Islet of Langerhans (tissue), 1 donor: ENCODE results near the gene AHDC1.
"Not testable (repeated sequence)": the region's sequence is repeated elsewhere in the genome, so short reads cannot be mapped to it uniquely, and the experiment has no call there.

Source experiments
- FAIRE-seq: peaks from one replicate; lab custom pipeline; 2011; peaks lifted over from hg19 to GRCh38; lab: Jason Lieb, UNC

The AHDC1 gene

DNA sequence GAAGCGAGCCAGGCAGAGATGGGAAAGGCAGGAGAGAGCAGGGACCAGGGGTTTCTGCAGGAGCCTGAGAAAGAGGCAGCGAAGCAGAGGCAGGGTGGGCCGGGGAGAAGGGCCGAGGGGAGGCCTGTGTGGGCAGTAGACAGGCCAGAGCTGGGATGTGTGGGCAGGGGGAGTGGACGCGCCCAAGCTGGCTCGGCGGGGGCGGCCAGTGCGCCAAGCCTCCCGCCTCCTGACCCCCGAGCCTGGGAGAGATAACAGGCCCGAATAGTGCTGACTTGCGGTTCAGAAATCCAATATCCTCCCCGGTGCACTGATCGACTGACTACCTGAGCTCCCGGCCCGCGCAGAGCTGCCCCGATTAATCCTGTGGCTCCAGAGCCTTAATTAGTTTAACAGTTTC lies 41.9 kb downstream of the AHDC1 start:
- no peak for FAIRE-seq

DNA sequence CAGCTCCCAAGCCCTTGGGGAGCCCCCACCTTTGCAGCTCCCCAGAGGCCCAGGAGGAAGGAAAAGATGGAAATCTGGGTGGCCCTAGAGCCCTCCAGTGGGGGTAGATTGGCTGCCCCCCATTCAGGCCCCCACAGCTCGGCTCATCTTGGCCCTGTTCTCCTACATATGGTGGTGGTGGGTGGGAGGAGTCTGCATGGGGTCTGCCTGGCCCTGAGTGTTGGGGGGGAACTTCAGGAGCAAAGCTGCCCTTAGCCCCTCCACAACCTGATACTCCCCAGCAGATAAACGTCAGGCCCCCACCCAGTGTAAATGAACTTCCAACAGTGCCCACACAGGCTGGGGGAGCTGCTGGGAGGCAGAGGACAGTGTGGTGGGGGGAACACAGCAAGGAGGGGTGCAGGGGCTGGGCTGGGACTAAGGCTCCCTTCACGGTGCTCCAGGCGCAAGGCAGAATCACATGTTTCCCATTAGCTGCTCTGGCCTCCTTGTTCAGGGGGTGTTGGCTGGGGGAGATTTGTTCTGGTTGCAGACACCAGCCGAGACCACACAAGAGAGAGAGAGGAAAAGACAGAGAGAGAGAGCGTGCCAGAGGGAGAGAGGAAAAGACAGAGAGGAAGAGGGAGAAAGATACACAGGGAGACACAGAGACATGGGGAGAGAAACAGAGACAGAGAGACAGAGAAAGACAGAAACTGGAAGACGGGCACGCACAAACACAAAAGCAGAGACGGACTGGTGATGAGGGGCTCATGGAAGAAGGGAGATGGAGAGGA lies 42.6 kb downstream of the AHDC1 start:
- FAIRE-seq, result no peak

DNA sequence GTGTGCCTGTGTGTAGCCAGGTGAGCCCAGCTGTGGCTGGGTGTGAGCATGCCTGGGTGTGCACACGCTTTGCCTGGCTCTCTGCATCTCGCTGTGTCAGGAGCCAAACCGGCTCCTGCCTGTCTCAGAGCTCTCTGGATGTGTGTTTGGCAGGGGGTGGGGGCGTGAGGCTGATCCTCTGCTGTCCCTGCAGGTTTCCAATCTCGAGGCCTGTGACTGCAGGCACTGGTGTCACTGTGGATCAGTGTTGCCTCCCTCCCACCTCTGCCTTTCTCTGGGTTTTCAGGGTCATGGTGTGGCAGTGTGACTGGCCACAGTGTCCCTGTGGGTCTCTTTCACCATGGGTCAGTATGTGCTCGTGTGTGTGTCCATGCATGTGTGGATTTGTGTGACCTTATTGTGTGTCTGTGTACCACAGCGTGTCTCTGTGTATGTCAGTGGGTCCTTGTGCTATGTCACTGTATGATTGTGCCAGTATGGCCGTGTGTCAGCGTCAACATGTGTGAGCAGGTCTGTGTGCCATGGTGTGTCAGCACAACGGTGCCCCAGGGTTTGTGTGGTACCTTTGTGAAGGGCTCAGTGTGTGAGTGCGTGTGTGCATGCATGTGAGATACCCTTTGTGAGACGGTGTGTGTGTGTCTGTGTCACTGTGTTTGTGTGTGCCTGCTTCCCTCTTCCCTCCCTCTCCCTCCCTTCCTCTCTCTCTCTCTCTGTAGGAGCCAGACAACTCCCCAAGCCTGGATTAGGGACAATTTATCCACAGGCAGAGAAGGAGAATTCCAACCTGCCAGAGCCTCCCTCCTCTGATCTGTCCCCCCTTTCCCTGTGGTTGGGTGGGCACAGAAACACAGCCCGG lies 43.4 kb downstream of the AHDC1 start:
- no peak for FAIRE-seq

DNA sequence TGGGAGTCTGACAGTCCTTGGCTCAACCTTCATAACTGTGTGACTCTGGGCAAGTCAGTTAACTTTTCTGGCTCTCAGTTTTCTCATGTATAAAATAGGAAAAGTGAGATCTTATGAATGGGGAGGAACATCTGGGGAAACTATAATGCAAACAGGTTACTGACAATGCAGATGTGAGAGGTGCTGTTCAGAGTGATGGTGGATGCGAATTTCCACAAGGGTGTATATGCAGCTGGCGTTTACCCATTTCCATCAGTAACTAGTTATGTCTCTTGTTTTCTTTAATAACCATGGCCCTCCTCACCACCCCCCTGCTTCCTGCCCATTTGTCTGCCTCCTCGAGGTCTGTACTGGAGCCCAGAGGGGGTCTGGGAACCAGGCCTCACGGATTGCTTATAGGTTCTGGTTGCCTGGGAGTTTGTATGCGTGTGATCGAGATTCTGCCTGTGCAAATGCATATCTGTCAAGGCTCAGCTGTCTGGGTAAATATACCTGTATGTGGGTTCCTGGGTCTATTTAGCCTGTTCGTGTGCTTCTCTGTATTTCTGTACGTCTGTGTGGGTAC lies 44.4 kb downstream of the AHDC1 start:
- FAIRE-seq, result no peak

DNA sequence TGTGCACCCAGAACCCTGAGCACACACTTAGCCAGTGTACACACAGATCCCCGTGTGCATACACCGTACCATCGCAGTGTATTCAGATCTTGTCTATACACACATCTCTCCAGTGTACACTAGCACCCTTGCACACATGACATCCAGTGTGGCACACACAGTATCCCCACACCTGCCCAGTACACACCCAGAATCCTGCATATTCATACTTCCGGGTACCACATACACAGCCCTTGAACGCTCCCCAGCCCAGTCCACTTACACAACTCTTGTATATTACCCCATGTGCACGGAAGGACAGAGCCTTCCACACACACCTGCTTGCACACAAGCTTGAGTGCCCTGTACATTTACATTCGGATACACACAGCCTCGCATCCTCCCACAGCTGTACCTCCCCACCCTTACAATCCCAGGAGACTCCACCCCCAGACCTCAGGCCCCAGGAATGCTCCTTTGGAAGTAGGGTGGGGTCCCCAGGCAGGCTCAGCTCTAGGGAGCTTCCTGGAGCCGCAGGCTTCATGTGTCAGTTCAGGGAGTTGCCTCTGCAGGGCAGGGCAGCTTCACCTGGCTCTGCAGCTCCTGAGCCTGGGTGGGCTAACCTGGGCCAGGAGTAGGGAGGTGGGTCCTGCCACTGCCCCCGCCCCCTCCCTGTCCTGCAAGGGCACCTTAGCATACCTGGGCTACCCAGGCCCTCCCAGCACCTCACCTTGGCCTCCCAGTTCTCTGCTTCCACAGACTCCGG lies 46.2 kb downstream of the AHDC1 start:
- no peak for FAIRE-seq

DNA sequence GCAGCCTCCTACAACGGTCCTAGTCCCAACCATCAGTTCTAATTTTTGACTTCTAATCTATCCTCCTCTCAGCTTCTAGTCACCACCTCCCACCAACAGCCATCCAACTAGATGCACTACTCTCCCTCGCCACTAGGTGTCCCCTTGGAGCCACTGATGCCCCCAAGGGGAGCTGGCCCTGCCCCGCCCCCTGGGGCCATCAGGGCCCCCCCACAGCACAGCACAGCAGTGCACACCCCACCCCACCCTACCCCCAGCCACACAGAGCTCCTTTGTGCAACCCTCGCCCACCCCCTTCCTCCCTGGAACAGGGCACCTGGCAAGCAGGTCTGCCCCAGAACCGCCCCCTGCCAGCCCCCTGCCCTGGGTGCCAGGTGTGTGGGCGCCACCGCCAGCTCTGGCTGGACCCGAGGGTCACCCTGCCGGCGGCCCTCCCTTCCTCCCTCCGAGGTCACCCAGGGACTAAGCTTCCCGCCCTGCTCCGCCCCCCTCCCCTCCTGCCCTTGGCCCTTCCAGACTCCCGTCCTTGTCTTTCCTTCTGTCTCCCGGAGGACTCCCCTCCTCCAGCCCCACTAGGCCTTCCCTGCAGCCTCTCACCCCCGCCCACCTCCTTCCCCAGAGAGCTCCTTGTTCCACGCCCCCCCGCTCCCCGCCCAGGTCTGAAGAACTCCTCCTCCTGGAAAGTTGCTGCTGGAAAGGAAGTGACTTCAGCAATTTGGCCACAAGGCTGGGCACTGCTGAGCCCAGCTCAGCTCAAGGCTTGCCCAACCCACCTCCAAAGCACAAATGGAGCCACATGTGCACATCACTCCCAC lies 47.0 kb downstream of the AHDC1 start:
- FAIRE-seq, result no peak

DNA sequence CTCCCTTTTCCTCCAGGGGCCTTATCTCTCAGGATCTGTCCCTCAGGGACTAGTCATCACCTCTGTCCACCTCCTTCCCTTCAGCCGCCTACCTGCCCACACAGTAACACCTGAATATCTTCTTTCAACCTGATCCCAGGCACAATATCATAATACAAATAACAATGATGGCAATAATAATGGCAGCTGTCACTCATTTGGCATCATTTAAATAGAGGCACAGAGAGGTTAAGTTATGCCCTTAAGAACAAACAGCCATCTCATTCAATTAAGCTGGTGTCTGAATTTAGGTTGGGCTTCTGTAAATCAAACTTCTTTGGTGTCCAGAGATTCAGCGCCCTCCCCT lies 47.5 kb downstream of the AHDC1 start:
- no peak for FAIRE-seq

DNA sequence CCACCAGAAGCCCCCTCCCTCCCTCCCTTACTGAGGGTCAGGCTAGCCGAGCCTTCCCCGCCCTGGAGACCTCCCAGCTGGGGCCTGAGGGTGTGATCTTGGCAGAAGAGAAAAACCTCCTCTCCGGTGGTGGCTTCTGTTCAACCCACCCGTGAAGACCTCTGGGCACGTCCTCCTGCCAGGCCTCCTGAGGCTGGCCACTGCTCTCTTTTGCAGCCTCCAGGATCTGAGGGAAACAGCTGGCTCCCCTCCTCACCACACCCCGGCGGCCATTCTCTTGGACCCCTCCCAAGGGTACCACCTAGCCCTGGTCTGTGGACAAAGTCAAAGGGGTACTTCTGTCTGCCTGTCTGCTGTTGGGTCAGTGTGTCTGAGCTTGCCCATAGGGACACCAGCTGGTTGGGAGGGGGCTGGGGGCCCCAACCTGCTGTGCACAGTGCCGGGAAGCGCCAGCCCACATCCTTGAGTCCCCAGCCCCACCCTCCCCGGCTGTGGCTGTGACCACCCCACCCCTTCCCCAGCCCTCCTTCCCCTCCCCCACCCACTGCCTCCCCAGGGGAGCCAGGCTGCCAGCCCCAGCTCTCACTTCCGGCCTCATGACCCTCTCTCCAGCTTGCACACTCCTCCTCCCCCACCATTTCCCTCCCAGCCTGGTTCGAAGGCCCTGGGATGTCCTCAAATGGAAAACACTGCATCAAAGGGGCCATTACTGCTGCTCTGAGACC lies 48.1 kb downstream of the AHDC1 start:
- no peak for FAIRE-seq

DNA sequence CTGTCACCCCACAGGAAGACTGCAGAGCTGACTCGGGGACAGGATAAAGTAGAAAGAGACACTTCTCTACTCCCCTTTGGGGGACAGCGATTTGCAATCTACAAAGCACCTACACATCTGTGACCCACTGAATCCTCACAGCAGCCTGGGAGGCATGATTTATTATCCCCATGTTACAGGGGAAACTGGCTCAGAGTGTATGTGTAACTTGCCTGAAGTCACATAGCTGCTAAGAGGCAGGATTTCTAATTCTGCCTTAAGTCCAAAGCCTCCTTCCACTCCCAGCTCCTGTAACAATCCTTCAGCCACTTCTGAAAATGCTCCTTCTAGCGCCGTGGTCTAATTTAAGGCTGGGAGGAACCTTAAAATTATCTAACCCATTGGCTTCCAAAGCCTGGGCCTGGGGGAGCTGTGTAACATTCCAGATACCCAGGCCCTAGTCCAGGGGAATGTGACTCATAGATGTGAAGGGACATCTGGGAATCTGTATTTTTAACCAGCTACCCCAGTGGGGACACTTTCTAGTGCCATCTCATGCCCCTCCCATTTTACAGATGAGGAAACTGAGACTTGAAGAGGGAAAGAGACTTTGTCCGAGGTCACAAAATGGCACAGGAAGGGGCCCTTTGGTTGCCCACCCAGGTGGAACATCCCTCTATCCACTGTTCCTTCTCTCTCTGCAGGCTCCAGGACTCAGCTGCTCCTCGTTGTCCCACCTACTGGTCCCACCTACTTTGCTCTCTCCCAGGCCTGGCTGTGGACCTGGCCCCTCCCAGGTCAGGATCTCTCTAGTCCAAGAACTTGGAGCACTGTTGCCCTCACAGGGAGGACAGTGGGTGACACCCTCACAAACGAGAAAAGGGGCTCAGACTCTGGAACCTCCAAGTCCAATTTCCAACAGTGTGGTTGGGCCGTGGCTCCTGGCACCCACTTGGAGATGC lies 48.9 kb downstream of the AHDC1 start:
- no peak for FAIRE-seq

DNA sequence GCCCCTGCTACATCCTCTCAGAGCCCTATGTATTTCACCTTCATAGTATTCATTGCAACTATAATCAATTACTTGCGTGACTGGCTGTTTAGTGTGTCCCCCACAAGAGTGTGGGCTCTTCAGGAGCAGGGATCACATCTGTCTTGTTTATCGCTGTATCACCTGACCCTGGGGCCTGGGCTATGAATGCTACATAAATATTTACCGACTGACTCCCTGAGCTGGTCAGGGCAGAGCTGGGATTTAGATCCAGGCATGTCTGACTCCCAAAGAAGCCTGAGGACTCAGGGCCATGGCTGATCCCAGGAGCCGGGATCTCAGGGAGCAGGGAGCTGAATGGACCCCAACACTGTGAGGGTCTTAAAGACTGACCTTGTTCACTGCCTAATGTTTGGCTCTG lies 49.7 kb downstream of the AHDC1 start:
- FAIRE-seq, result no peak

DNA sequence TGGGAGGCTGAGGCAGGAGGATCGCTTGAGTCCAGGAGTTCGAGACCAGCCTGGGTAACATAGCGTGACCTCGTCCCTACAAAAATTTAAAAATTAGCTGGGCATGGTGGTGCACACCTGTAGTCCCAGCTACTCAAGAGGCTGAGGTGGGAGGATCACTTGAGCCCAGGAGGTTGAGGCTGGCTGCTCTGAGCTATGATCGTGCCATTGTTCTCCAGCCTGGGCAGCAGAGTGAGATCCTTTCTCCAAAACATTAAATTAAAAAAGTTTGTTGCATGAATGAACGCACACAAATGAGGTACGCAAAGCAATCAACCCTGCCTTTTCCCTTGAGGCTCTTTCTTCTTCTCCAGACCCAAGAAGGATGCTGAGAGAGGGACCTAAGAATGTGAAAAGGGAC lies 50.1 kb downstream of the AHDC1 start:
- FAIRE-seq, result not testable (repeated sequence)

DNA sequence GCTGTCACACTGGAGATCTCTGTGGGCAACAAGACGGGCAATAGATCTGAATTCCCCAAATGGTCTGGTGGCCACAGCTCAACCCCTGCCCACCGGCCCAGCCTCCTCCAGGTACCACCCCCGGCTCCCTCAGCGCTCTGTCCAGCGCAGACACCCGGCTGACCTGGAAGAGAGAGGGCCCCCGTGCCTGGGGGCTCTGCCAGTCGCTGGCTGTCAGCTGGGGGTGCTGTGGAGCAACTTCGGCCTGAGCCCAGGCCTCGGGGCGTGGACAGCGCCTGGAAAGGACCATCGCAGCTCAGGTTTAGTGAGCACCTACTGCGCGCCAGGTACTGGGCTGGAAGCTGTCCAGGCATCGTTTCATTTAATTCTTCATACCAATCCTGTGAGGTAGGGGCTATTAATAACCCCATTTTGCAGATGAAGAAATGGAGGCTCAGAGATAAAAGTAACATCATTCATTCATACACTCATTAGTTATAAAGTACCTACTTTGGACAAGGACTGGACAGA lies 51.0 kb downstream of the AHDC1 start:
- FAIRE-seq, result no peak

DNA sequence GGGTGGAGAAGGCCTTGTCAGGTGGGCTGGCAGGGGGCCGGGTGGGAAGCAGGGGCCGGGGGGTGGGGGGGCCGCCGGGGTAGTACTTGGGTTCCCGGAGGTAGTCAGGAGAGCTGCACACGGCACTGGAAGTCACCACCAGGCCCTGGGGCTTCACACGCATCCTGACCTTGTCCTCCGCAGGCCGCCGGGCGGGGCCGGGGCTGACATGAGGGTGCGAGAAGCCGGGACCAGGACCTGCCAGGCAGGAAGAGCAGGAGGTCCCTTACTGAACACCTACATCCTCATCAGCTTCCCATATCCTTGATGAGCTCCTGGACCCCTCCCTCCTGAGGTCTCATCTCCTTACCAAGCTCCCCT lies 52.0 kb downstream of the AHDC1 start:
- no peak for FAIRE-seq

DNA sequence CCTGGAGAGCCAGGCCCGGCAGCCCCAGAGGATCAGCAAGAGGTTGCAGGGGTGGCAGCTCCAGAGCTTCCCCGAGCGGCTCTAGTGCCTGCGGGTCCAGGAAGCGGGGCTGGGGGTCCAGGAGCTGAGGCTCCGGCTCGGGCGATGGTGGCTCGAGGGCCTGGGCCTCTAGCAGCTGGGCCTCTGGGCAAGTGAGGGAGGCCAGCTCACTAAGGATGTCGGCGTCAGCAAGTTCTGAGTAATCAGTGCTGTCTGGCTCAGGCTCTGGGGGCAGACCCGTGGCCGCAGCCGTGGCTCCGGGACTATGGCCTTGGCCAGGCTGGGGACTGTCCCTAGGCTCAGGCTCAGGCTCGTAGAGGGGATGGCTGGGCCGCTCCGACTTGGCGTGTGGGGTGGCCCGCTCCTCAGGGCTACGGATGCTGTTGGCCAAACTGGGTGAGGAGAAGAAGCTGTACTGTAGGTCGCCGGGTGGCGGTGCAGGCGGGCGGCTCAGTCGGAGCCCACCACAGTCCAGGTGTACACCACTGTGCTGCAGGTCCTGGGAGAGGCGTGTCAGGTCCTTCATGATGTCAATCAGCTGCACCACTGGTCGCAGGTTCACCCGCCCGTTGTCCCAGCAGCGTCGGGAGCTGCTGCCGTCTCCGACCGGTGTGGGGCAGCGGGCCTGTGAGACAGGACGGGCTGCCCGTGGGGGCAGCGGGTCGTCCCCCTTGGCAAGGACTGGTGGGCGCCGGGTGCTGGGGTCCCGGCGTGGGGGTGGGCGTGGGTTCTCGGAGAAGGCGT lies 52.6 kb downstream of the AHDC1 start:
- FAIRE-seq, result no peak

DNA sequence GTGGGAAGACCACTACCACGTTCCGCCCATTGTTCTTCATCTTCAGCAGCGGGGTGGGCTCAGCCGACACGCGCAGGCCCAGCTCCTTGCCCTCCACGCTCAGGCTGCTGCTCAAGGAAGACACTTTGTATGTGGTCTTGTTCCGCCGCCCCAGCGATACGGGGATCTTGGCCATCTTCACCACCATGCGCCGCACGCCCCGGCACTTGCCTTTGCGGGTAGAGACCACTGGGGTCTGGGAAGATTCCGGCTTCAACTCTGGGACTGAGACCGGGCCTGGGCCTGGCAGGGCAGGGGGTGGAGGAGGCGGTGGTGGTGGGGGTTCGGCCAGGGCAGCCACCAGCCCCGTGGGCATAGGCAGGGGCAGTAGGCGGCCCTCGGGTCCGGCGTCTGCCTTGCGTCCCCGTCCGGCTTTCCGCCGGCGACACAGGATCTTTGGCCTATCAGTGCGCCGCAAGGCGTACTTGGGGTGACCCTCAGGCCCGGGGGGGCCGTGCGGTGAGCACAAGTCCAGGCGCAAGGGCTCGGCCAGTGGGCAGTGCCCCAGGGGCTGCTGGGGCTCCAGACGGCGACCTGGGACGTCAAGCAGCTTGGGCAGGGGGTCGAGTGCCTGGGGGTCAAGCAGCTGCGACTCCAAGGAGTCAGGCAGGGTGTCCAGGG lies 53.3 kb downstream of the AHDC1 start:
- FAIRE-seq, result no peak

DNA sequence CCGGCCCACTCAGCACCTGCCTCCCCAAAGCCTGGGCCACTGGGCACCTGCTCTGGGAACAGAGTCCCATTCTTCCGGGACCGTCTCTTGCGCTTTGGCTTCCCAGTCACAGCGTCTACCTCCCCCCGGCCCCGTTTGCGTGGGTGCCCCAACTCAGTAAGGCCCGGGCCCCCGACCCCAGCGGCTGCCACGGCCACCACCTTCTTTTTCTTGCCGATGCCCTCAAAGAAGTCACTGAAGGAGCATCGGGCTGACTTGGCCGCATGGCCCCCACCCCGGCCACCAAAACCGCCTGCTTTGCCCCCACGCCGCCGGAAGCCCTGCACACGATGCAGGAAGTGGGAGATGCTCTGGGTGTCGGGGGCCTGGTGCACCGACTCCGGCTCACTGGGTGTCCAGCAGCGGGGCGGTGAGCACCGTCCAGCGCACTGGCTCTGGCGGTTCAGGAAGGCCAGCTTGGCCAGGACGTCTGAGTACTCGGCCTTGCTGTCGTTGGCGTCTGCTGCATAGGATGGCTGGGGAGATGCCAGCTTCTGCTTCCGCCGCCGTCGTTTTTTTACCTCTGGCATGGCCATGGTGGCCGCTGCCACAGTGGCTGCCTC lies 54.0 kb downstream of the AHDC1 start:
- FAIRE-seq, result no peak

DNA sequence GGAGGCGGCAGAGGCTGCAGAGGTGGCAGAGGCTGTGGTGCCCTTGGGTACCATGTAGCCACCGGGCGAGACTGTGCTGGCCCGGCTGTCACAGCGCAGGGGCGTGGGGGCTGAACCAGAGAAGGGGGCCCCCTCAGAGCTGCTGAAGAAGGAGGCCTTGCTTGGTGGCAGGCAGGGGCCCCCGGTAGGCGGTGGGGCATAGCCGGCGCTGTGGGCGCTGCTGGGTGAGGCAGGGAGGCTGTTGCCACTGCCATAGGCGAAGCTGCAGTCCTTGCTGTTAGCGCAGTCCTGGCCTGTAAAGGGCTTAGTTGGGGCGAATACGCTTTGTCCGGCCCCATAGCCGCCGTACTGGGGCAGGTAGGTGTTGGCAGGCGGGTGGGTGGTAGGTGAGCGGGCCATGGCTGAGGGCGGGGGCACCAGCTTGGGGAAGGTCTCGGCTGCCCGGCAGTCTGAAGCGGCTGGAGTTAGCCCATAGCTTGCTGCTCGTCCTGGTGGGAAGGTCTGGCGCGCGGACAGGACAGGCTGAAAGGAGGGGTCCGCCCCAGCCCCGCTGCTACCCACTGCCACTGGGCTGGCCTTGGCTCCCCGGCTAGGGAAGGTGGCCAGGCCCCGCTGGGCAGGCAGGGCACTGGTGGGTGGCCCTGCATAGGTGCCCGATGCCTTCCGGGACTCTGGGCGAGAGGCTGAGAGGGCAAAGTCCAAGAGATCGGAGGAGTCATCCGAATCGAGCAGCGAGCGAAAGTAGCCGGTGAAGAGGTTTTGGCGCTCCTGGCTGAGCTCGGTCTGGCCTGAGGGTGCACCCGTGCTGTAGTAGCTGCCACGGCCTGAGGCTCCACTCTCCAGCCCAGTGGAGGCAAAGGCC lies 54.9 kb downstream of the AHDC1 start:
- FAIRE-seq, result no peak
